ENCODE results near the gene MAFG. TPM values are rescaled to one million over a fixed set of nuclear protein-coding genes. Genes with fewer than 3 reads are reported as not detected.

The MAFG gene
- total and polyA plus RNA-seq, 2 of the 13 experiments (the other 11 are each of a cell fraction or from before 2014, with no cell fraction given) = 14.5 to 20.0 TPM

DNA sequence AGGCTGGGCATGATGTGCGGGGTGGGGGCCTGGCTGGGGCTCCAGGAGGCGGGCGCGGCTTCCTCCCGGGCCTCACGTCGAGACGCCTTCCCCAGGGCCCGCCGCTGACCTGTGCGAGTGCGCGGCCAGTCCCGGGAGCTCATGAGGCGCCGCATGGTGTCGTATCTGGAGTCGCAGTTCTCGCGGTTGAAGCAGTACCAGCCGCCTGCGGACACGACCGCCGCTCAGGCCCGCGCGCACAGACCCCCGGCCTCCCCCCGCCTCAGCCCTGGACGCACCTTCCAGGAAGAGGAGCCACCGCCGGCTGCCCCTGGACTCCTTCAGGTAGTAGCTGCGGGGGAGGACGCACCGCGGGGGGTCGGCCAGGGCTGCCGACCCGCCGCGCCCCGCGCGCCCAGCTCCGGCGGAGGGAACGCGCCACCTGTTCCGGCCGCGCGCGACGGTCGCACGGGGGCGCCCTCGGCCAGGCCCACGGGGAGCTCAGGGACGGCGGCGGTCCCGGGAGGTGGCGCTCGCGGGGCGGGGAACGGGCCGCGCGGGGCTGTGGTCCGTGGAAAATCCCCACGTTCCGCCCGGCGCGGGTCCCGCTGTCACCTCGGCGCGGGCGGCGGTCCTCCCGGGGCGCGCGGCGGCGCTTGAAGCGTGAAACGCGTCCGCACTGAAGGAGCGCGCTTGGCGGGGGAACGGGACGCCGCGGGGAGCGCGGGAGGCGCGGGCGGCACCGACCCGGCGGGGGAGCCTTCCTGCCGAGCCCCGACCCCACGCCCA, 32.0 kb upstream of the MAFG start (continued):
- TF ChIP-seq, protein P1, sequence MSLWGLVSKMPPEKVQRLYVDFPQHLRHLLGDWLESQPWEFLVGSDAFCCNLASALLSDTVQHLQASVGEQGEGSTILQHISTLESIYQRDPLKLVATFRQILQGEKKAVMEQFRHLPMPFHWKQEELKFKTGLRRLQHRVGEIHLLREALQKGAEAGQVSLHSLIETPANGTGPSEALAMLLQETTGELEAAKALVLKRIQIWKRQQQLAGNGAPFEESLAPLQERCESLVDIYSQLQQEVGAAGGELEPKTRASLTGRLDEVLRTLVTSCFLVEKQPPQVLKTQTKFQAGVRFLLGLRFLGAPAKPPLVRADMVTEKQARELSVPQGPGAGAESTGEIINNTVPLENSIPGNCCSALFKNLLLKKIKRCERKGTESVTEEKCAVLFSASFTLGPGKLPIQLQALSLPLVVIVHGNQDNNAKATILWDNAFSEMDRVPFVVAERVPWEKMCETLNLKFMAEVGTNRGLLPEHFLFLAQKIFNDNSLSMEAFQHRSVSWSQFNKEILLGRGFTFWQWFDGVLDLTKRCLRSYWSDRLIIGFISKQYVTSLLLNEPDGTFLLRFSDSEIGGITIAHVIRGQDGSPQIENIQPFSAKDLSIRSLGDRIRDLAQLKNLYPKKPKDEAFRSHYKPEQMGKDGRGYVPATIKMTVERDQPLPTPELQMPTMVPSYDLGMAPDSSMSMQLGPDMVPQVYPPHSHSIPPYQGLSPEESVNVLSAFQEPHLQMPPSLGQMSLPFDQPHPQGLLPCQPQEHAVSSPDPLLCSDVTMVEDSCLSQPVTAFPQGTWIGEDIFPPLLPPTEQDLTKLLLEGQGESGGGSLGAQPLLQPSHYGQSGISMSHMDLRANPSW (CRISPR knock-in tag; IDR thresholded peaks at IDR 0.05; ENCODE audit: borderline replicate concordance) = no peak
- TF ChIP-seq RELA (CRISPR knock-in tag; IDR thresholded peaks at IDR 0.05) (no peak), FOXP1 (IDR thresholded peaks at IDR 0.05) (no peak), FOXP1 (CRISPR knock-in tag; IDR thresholded peaks at IDR 0.05) (no peak), ZNF780A (CRISPR knock-in tag; IDR thresholded peaks at IDR 0.05) (no peak), ZNF772 (CRISPR knock-in tag; IDR thresholded peaks at IDR 0.05) (no peak; the same call in 1 of the 2 replicates), TEAD2 (CRISPR knock-in tag; IDR thresholded peaks at IDR 0.05) (no peak), ZNF766 (CRISPR knock-in tag; IDR thresholded peaks at IDR 0.05; ENCODE audit: borderline replicate concordance) (no peak), PTBP1 (IDR thresholded peaks at IDR 0.05; ENCODE audit: low read depth, low read length, poor library complexity, severe bottlenecking) (no peak), ZSCAN25 (CRISPR knock-in tag; IDR thresholded peaks at IDR 0.05) (peak; percentile 6; the same call in 1 of the 2 replicates), SNRNP70 (IDR thresholded peaks at IDR 0.05; ENCODE audit: low read depth, low read length) (no peak), SPEN (CRISPR knock-in tag; IDR thresholded peaks at IDR 0.05; ENCODE audit: low read depth) (peak; percentile 46), ARNTL (CRISPR knock-in tag; IDR thresholded peaks at IDR 0.05) (no peak)
- TF ChIP-seq, protein P2, sequence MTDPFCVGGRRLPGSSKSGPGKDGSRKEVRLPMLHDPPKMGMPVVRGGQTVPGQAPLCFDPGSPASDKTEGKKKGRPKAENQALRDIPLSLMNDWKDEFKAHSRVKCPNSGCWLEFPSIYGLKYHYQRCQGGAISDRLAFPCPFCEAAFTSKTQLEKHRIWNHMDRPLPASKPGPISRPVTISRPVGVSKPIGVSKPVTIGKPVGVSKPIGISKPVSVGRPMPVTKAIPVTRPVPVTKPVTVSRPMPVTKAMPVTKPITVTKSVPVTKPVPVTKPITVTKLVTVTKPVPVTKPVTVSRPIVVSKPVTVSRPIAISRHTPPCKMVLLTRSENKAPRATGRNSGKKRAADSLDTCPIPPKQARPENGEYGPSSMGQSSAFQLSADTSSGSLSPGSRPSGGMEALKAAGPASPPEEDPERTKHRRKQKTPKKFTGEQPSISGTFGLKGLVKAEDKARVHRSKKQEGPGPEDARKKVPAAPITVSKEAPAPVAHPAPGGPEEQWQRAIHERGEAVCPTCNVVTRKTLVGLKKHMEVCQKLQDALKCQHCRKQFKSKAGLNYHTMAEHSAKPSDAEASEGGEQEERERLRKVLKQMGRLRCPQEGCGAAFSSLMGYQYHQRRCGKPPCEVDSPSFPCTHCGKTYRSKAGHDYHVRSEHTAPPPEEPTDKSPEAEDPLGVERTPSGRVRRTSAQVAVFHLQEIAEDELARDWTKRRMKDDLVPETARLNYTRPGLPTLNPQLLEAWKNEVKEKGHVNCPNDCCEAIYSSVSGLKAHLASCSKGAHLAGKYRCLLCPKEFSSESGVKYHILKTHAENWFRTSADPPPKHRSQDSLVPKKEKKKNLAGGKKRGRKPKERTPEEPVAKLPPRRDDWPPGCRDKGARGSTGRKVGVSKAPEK (CRISPR knock-in tag; IDR thresholded peaks at IDR 0.05; ENCODE audit: borderline replicate concordance) = no peak
- TF ChIP-seq, protein P3, sequence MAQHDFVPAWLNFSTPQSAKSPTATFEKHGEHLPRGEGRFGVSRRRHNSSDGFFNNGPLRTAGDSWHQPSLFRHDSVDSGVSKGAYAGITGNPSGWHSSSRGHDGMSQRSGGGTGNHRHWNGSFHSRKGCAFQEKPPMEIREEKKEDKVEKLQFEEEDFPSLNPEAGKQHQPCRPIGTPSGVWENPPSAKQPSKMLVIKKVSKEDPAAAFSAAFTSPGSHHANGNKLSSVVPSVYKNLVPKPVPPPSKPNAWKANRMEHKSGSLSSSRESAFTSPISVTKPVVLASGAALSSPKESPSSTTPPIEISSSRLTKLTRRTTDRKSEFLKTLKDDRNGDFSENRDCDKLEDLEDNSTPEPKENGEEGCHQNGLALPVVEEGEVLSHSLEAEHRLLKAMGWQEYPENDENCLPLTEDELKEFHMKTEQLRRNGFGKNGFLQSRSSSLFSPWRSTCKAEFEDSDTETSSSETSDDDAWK (CRISPR knock-in tag; IDR thresholded peaks at IDR 0.05) = no peak
- TF ChIP-seq, protein P4, sequence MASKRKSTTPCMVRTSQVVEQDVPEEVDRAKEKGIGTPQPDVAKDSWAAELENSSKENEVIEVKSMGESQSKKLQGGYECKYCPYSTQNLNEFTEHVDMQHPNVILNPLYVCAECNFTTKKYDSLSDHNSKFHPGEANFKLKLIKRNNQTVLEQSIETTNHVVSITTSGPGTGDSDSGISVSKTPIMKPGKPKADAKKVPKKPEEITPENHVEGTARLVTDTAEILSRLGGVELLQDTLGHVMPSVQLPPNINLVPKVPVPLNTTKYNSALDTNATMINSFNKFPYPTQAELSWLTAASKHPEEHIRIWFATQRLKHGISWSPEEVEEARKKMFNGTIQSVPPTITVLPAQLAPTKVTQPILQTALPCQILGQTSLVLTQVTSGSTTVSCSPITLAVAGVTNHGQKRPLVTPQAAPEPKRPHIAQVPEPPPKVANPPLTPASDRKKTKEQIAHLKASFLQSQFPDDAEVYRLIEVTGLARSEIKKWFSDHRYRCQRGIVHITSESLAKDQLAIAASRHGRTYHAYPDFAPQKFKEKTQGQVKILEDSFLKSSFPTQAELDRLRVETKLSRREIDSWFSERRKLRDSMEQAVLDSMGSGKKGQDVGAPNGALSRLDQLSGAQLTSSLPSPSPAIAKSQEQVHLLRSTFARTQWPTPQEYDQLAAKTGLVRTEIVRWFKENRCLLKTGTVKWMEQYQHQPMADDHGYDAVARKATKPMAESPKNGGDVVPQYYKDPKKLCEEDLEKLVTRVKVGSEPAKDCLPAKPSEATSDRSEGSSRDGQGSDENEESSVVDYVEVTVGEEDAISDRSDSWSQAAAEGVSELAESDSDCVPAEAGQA (IDR thresholded peaks at IDR 0.05; ENCODE audit: low read depth) = no peak
- TF ChIP-seq, protein P4 (CRISPR knock-in tag; IDR thresholded peaks at IDR 0.05; ENCODE audit: borderline replicate concordance) = no peak; the same call in 1 of the 2 replicates

Measured in HepG2 (cell line).